GM12874 (cell line): ENCODE results near the gene STOML1.

Experiments
- CTCF ChIP-seq: IDR thresholded peaks from 2 replicates; pipeline ENCODE4 v1.5.1; 2011; ENCODE audit warnings: low read depth, mild to moderate bottlenecking, control low read depth, low read length, moderate library complexity; ENCODE audit not compliant: insufficient read depth

The STOML1 gene

DNA sequence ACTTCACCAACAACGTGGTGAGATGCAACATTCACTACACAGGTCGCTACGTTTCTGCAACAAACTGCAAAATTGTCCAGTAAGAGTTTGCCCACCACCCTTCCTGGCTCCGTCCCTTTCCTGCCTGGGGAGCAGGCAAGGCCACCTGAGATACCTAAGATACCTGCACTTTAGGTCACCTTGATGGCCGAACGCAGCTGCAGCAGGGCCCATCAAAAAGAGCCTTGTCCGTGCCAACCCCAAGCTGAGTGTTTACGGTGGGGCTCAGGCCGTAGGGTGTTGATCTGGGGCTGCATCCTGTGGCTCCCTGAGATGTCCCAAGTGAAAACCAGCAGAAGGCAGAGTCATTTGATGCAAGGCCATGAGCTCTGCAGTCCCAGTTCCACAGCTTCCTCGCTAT, 42.6 kb downstream of the STOML1 start:
- no peak for TF ChIP-seq CTCF

GRCh38 chr15:73948982-73949381, 43.1 kb downstream of the STOML1 start:
- no peak for TF ChIP-seq CTCF

DNA sequence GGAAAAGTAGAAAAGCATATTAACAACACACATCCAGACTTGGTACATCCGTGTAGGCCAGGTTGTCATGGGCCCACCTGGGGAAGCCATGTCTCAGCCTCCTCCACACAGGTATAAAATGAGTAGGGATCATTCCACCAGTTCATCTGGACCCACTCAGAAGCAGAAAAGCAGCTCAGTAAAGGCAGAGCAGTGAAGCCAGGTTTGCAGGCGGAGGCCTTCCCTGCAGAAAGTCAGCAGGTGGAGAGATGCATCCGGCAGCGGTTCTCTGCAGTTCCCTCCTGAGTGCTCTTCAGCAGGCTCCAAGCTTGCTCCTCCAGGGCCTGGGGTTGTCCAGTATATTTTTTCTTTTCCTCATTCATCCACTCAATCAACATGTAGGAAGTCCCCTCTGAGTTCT, 43.7 kb downstream of the STOML1 start:
- TF ChIP-seq CTCF = no peak

DNA sequence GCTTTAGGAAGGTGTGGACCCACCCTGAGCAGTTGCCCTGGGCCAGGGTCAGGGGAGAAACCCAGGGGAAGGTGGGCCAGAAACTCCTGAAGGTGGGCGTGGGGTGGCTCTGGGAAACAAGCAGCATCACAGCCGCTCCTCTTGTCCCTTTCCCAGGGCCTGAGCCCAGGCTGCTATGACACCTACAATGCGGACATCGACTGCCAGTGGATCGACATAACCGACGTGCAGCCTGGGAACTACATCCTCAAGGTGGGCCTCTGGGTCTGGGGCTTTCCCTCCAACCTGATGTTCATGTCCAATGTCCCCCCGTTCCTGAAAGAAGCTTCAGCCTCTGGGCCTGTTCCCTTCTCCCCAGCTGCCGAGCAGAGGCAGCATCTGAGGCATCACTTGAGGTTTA, 44.4 kb downstream of the STOML1 start:
- no peak for TF ChIP-seq CTCF

- no peak for TF ChIP-seq CTCF
Observed at GRCh38 chr15:73946795-73947370, 45.2 kb downstream of the STOML1 start.

DNA sequence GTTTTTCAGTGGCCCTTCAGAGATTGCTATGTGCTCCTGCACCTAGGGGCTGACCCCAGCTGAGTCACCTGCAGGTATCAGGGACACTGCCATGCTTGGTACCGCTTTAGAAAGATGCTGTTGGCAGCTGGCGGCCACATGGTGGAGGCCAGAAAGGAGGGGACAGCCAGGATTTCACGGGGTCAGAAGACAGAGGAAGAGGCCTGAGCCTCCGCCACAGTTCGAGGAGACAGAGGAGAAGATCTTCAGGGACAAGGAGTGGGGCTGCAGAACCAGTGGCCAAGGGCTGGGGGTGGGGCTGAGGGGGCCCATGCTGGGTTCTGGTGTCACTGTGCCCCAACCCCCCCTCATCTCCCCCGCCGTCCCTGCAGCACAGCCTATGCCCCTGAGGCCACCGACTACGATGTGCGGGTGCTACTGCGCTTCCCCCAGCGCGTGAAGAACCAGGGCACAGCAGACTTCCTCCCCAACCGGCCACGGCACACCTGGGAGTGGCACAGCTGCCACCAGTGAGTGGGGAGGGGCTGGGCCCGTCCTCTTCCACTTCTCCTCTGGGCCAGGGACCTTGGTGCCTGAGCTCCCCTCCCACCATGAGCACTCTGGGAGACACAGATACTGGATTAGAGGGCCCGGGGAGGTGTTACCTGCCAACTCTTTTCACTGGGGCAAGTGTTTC, 45.9 kb downstream of the STOML1 start:
- TF ChIP-seq CTCF = no peak

DNA sequence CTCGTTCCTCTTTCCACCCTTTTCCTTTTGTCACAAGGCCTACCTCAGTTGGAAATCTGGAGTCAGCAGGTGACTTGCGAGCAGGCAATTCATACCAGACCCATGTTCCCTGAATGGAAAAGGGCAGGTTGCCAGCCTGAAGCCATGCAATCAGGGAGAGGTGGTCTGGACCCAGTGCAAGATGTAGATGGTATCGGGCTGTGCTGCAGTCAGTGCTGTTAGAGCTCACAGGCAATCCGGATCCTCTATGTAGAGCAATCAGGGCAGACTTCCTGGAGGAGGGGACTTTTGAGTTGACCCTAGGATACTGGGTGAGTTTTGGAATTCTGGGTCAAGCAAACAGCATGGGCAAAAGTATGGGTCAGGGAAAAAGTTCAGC, 47.0 kb downstream of the STOML1 start:
- TF ChIP-seq CTCF = no peak
